H1 (cell line): Measurements from ENCODE around the gene IL1RL1.

Experiments
- CBX5 ChIP-seq: fragments of 300-800, 300-1000 bp; sonication (generic); IDR thresholded peaks from 2 replicates; pipeline ENCODE4 v1.7.1; 2016; ENCODE audit warnings: antibody characterized with exemption, low read length, low read depth
- CREB1 ChIP-seq: IDR thresholded peaks from 2 replicates; pipeline ENCODE4 v1.6.1; 2012; ENCODE audit warnings: inconsistent platforms
- EP300 ChIP-seq, 2 experiments: IDR thresholded peaks; 1 replicate in 1 of 2; 2 replicates in 1 of 2; pipeline ENCODE4 v1.6.1; 2011 to 2012; ENCODE audit warnings: low read depth in 2 of 2, low read length in 2 of 2, mild to moderate bottlenecking in 2 of 2, borderline replicate concordance in 1 of 2, inconsistent platforms in 1 of 2, moderate library complexity in 1 of 2
- JUND ChIP-seq: IDR thresholded peaks from 2 replicates; pipeline ENCODE4 v1.6.1; 2011; ENCODE audit warnings: mild to moderate bottlenecking, improper control_type of control experiment, low read length
- POLR2A ChIP-seq, 2 experiments: IDR thresholded peaks; 1 replicate in 1 of 2; 2 replicates in 1 of 2; pipeline ENCODE4 v1.6.1; 2011; ENCODE audit warnings: low read depth in 2 of 2, low read length in 2 of 2, mild to moderate bottlenecking in 2 of 2; ENCODE audit errors: control extremely low read depth in 1 of 2
- POLR2AphosphoS5 ChIP-seq: IDR thresholded peaks from 2 replicates; pipeline ENCODE4 v1.6.1; 2011; ENCODE audit warnings: low read depth, low read length
- RAD21 ChIP-seq, 2 experiments: IDR thresholded peaks in 1 of 2; conservative IDR thresholded peaks in 1 of 2; 2 replicates each; pipeline ENCODE4 v1.6.1; 2011; ENCODE audit warnings: low read depth in 2 of 2, low read length in 2 of 2, improper control_type of control experiment in 1 of 2, inconsistent platforms in 1 of 2, mild to moderate bottlenecking in 1 of 2, moderate library complexity in 1 of 2
- SIN3A ChIP-seq, 2 experiments: IDR thresholded peaks in 1 of 2; conservative IDR thresholded peaks in 1 of 2; 2 replicates each; pipeline ENCODE4 v1.6.1; 2011 to 2012; ENCODE audit warnings: low read length in 2 of 2, improper control_type of control experiment in 1 of 2, low read depth in 1 of 2, mild to moderate bottlenecking in 1 of 2
- TBP ChIP-seq: IDR thresholded peaks from 2 replicates; pipeline ENCODE4 v1.6.1; 2011; ENCODE audit warnings: low read depth, low read length, improper control_type of control experiment
- TCF12 ChIP-seq: IDR thresholded peaks from 2 replicates; pipeline ENCODE4 v1.6.1; 2011; ENCODE audit warnings: low read depth, mild to moderate bottlenecking, low read length
- YY1 ChIP-seq: IDR thresholded peaks from 2 replicates; pipeline ENCODE4 v1.6.1; 2011; ENCODE audit warnings: low read depth, mild to moderate bottlenecking, low read length
- ZNF274 ChIP-seq: IDR thresholded peaks from 2 replicates; pipeline ENCODE4 v1.7.0; 2012; ENCODE audit warnings: low read length, borderline replicate concordance; ENCODE audit errors: extremely low read depth
- TF ChIP-seq, protein P1 (sequence below), 3 experiments: IDR thresholded peaks; 1 replicate in 2 of 3; 2 replicates in 1 of 3; pipeline versions ENCODE4 v1.5.1 to v1.6.1; 2011; ENCODE audit warnings: low read length in 3 of 3, mild to moderate bottlenecking in 3 of 3, inconsistent platforms in 2 of 3, low read depth in 1 of 3, moderate library complexity in 1 of 3; ENCODE audit not compliant: insufficient read depth in 1 of 3; ENCODE audit errors: control extremely low read depth in 1 of 3
- TF ChIP-seq, protein P2 (sequence below): IDR thresholded peaks from 2 replicates; pipeline ENCODE4 v1.6.1; 2012; ENCODE audit warnings: low read length, inconsistent platforms

DNA sequence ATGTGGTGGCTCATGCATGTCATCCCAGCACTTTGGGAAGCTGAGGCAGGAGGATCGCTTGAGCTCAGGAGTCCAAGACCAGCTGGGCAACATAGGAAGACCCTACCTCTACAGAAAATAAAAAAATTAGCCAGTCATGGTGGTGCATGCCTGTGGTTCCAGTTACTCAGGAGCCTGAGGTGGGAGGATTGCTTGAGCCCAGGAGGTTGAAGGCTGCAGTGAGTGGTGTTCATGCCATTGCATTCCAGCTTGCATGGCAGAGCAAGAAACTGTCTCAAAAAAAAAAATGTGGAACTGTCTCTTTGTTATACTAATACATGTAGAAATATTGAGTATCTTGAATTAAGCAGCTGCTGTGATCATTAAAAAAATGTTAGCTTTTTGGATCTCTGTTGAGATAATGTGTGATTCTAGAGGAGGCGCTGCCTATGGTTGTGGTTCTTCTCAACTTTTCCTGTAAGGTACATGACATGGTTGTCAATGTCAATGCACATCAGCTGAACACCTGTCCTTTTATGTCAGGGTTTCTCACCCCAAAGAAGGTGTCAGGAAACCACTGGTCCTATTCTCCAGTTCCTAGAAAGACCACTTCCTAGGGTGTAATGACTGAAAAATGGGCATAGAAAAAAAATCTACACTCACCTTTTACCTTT, 34.7 kb upstream of the IL1RL1 start:
- TF ChIP-seq, protein P1, sequence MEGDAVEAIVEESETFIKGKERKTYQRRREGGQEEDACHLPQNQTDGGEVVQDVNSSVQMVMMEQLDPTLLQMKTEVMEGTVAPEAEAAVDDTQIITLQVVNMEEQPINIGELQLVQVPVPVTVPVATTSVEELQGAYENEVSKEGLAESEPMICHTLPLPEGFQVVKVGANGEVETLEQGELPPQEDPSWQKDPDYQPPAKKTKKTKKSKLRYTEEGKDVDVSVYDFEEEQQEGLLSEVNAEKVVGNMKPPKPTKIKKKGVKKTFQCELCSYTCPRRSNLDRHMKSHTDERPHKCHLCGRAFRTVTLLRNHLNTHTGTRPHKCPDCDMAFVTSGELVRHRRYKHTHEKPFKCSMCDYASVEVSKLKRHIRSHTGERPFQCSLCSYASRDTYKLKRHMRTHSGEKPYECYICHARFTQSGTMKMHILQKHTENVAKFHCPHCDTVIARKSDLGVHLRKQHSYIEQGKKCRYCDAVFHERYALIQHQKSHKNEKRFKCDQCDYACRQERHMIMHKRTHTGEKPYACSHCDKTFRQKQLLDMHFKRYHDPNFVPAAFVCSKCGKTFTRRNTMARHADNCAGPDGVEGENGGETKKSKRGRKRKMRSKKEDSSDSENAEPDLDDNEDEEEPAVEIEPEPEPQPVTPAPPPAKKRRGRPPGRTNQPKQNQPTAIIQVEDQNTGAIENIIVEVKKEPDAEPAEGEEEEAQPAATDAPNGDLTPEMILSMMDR (IDR thresholded peaks at IDR 0.05; ENCODE audit: control extremely low read depth in 1 of 3, insufficient read depth in 1 of 3, low read depth in 1 of 3, low read length in 3 of 3), result no peak
- TF ChIP-seq TCF12, result no peak
- no peak for TF ChIP-seq EP300 (IDR thresholded peaks at IDR 0.05; ENCODE audit: borderline replicate concordance in 1 of 2, low read depth in 2 of 2, low read length in 2 of 2)
- no peak for TF ChIP-seq CBX5
- no peak for TF ChIP-seq RAD21 (IDR thresholded peaks at IDR 0.05 in 1 of 2, conservative IDR thresholded peaks at IDR 0.05 in 1 of 2; ENCODE audit: low read depth in 2 of 2, low read length in 2 of 2)
- TF ChIP-seq CREB1, result no peak
- no peak for TF ChIP-seq SIN3A (conservative IDR thresholded peaks at IDR 0.05 in 1 of 2, IDR thresholded peaks at IDR 0.05 in 1 of 2; ENCODE audit: low read depth in 1 of 2, low read length in 2 of 2)
- TF ChIP-seq, protein P2, sequence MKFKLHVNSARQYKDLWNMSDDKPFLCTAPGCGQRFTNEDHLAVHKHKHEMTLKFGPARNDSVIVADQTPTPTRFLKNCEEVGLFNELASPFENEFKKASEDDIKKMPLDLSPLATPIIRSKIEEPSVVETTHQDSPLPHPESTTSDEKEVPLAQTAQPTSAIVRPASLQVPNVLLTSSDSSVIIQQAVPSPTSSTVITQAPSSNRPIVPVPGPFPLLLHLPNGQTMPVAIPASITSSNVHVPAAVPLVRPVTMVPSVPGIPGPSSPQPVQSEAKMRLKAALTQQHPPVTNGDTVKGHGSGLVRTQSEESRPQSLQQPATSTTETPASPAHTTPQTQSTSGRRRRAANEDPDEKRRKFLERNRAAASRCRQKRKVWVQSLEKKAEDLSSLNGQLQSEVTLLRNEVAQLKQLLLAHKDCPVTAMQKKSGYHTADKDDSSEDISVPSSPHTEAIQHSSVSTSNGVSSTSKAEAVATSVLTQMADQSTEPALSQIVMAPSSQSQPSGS, result no peak
- TF ChIP-seq YY1, result no peak
- no peak for TF ChIP-seq ZNF274
- no peak for TF ChIP-seq JUND
- TF ChIP-seq POLR2A (IDR thresholded peaks at IDR 0.05; ENCODE audit: control extremely low read depth in 1 of 2, low read depth in 2 of 2, low read length in 2 of 2), result no peak
- TF ChIP-seq TBP, result no peak
- TF ChIP-seq POLR2AphosphoS5, result no peak
